ENCODE measurements around the gene IL36RN.

The IL36RN gene

GRCh38 chr2:113014067-113014466 is 44.9 kb upstream of the IL36RN start:
- no peak overlapping the region for H3K4me3 ChIP-seq (ENCODE audit: control insufficient read depth, low read depth, low read length)
- TF ChIP-seq CTCF (IDR thresholded peaks at IDR 0.05; ENCODE audit: control insufficient read depth, insufficient read depth, low read depth, low read length, missing control alignments): no peak

GRCh38 chr2:113015042-113015441 is 44.0 kb upstream of the IL36RN start:
- no peak for DNase-seq (ENCODE audit: low read depth)
- no peak for TF ChIP-seq CTCF (IDR thresholded peaks at IDR 0.05; ENCODE audit: control insufficient read depth, insufficient read depth, low read depth, low read length, missing control alignments)
- no peak overlapping the region for H3K4me3 ChIP-seq (ENCODE audit: control insufficient read depth, low read depth, low read length)

More at GRCh38 chr2:113014067-113014466, 44.9 kb upstream of the IL36RN start:
- DNase-seq (ENCODE audit: low read depth): no peak

- no peak for DNase-seq (ENCODE audit: low read depth)
- TF ChIP-seq CTCF (IDR thresholded peaks at IDR 0.05; ENCODE audit: control insufficient read depth, insufficient read depth, low read depth, low read length, missing control alignments): no peak
- H3K4me3 ChIP-seq (ENCODE audit: control insufficient read depth, low read depth, low read length): no peak overlapping the region
These were observed 43.3 kb upstream of the IL36RN start for GRCh38 chr2:113015655-113016054.

- no peak for TF ChIP-seq CTCF (IDR thresholded peaks at IDR 0.05; ENCODE audit: control insufficient read depth, insufficient read depth, low read depth, low read length, missing control alignments)
- H3K4me3 ChIP-seq (ENCODE audit: control insufficient read depth, low read depth, low read length): no peak overlapping the region
- no peak for DNase-seq (ENCODE audit: low read depth)
These were observed 40.5 kb upstream of the IL36RN start for GRCh38 chr2:113018509-113018908.

GRCh38 chr2:113021312-113021711 is 37.7 kb upstream of the IL36RN start:
- no peak for DNase-seq (ENCODE audit: low read depth)
- no peak overlapping the region for H3K4me3 ChIP-seq (ENCODE audit: control insufficient read depth, low read depth, low read length)
- TF ChIP-seq CTCF (IDR thresholded peaks at IDR 0.05; ENCODE audit: control insufficient read depth, insufficient read depth, low read depth, low read length, missing control alignments): no peak

- no peak for DNase-seq (ENCODE audit: low read depth)
- no peak overlapping the region for H3K4me3 ChIP-seq (ENCODE audit: control insufficient read depth, low read depth, low read length)
- TF ChIP-seq CTCF (IDR thresholded peaks at IDR 0.05; ENCODE audit: control insufficient read depth, insufficient read depth, low read depth, low read length, missing control alignments): no peak
These were observed 34.2 kb upstream of the IL36RN start for GRCh38 chr2:113024764-113025163.

DNA sequence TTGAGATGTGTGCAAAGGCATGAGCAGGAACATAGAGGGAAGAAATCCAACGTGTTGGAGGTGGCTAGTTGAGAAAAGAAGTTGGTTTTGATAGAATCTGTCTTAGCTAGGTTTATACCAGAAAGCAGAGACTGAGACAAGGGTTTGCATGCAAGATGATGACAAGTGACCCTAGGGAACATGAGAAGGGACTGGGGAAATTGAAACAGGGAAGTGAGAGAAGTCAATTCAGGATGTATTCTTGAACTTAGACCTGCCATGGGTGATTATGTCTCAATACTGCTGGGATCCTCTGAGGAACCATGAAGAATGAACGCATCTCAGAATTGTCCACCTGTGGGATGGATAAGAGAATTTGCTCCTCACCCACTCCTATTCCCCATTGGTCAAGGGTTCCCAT is 33.3 kb upstream of the IL36RN start:
- no peak for TF ChIP-seq CTCF (IDR thresholded peaks at IDR 0.05; ENCODE audit: control insufficient read depth, insufficient read depth, low read depth, low read length, missing control alignments)
- H3K4me3 ChIP-seq (ENCODE audit: control insufficient read depth, low read depth, low read length): no peak overlapping the region
- DNase-seq (ENCODE audit: low read depth): no peak
